Small intestine (tissue), 7 donors: Measurements from ENCODE around the gene C12orf76. TPM values are rescaled to one million over a fixed set of nuclear protein-coding genes. Genes with fewer than 3 reads are reported as not detected.
A peak's percentile ranks its signal among the peaks of the same experiment; 100 is the strongest.
"Not testable (repeated sequence)": the region's sequence is repeated elsewhere in the genome, so short reads cannot be mapped to it uniquely, and the experiment has no call there.

ENCODE experiments used
- DNase-seq, 2 donors: peaks; one replicate each; pipeline versions ENCODE4 v3.0.0 to v3.0.0-alpha.2; 2013
- FAIRE-seq: peaks from 2 replicates; lab custom pipeline; 2012; peaks lifted over from hg19 to GRCh38; lab: Jason Lieb, UNC
- H3K27ac ChIP-seq, 3 donors: one replicate each; pipeline ENCODE4 v1.5.1; 2013; ENCODE audit warnings: low read length in 2 of 3, mild to moderate bottlenecking in 2 of 3, control low read depth in 1 of 3, inconsistent platforms in 1 of 3, low read depth in 1 of 3, moderate library complexity in 1 of 3
- H3K27me3 ChIP-seq, 3 donors: one replicate each; pipeline ENCODE4 v1.6.1; 2013; ENCODE audit warnings: low read length in 3 of 3, inconsistent platforms in 1 of 3; ENCODE audit not compliant: control insufficient read depth in 3 of 3, insufficient read depth in 3 of 3
- H3K36me3 ChIP-seq, 3 donors: one replicate each; pipeline ENCODE4 v1.6.1; 2013; ENCODE audit warnings: low read length in 3 of 3, inconsistent platforms in 1 of 3, low read depth in 1 of 3, mild to moderate bottlenecking in 1 of 3, moderate library complexity in 1 of 3; ENCODE audit not compliant: control insufficient read depth in 3 of 3, insufficient read depth in 2 of 3
- H3K4me1 ChIP-seq, 3 donors: one replicate each; pipeline ENCODE4 v1.6.1; 2013; ENCODE audit warnings: low read length in 2 of 3, inconsistent platforms in 1 of 3, low read depth in 1 of 3, mild to moderate bottlenecking in 1 of 3, moderate library complexity in 1 of 3; ENCODE audit not compliant: control insufficient read depth in 3 of 3, insufficient read depth in 2 of 3
- H3K4me3 ChIP-seq, 3 donors: one replicate each; pipeline ENCODE4 v1.5.1; 2013; ENCODE audit warnings: low read length in 3 of 3, control low read depth in 1 of 3, inconsistent platforms in 1 of 3, low read depth in 1 of 3, mild to moderate bottlenecking in 1 of 3, moderate library complexity in 1 of 3
- H3K9me3 ChIP-seq, 2 donors: one replicate each; pipeline ENCODE4 v1.6.1; 2013; ENCODE audit warnings: low read depth in 1 of 2, low read length in 1 of 2; ENCODE audit not compliant: control insufficient read depth in 2 of 2, insufficient read depth in 1 of 2
- WGBS, 3 donors: extraction: QIAGEN DNeasy Blood & Tissue Kit; methylation state at CpG; one replicate each; pipeline ENCODE4 v1.1.7; 2013; 5-methylcytosine and 5-hydroxymethylcytosine counted together
- polyA plus RNA-seq, 4 donors: library from polyadenylated mRNA; stranded (reverse) in 3 of 4; unstranded in 1 of 4; fragments of 200-250 nt in 3 of 4; fragments of 120-200 nt in 1 of 4; gene quantifications; one replicate each; pipeline versions ENCODE4 v1.2.1 to v1.2.3, GENCODE V29; 2013
- donor health status: healthy with polysubstance abuse.
- donor health status: control.
- donor health status: control.
- donor health status: Bipolar disorder and iron deficiency.
- donor health status: healthy.

C12orf76 gene
- polyA plus RNA-seq, 4 donors = 5.4 to 32.4 (median 8.1) TPM

- Histone ChIP-seq H3K36me3 (peaks cover 20 to 38% (median 31%) of the 10 kb centered on the region in 3 donors), H3K4me3 (no peak overlapping the region), H3K27me3 (no peaks in the 10 kb centered on the region), H3K27ac (peak overlapping the region in 1 of 3 donors; percentile 29), H3K9me3 (no peaks in the 10 kb centered on the region), H3K4me1 (no peaks in the 10 kb centered on the region)
- DNase-seq = no peak
- FAIRE-seq = no peak
- 75 to 86% (median 84%) methylated on average over 5 of the region's 5 CpGs for WGBS, 3 donors
These were observed 25.0 kb downstream of the C12orf76 start for GRCh38 chr12:110023059-110023980.

GRCh38 chr12:110020956-110021355 lies 27.4 kb downstream of the C12orf76 start:
- 91% methylated on average over 4 of the region's 4 CpGs for WGBS, 3 donors
- Histone ChIP-seq H3K36me3 (peaks cover 15 to 38% (median 26%) of the 10 kb centered on the region in 3 donors), H3K27me3 (no peaks in the 10 kb centered on the region), H3K27ac (no peak overlapping the region), H3K9me3 (no peaks in the 10 kb centered on the region), H3K4me1 (no peaks in the 10 kb centered on the region), H3K4me3 (no peak overlapping the region)
- no peak for DNase-seq
- no peak for FAIRE-seq

GRCh38 chr12:110015132-110015531 lies 33.2 kb downstream of the C12orf76 start:
- Histone ChIP-seq H3K27ac (peak overlapping the region in 1 of 3 donors; percentile 37), H3K36me3 (peaks cover 8 to 28% (median 27%) of the 10 kb centered on the region in 3 donors)
- no peak for FAIRE-seq

GRCh38 chr12:110012659-110013058 lies 35.7 kb downstream of the C12orf76 start:
- H3K27ac ChIP-seq = peak overlapping the region in 2 of 3 donors; percentile 83 to 87
- no peaks in the 10 kb centered on the region for H3K9me3 ChIP-seq
- no peak overlapping the region for H3K4me3 ChIP-seq
- H3K36me3 ChIP-seq = peaks cover 2 to 19% (median 17%) of the 10 kb centered on the region in 3 donors
- peak in 1 of 2 donors; percentile 17 for DNase-seq
- H3K4me1 ChIP-seq = peaks cover 8 to 19% (median 9%) of the 10 kb centered on the region in 3 donors
- H3K27me3 ChIP-seq = no peaks in the 10 kb centered on the region
- WGBS, 3 donors = 73 to 82% (median 80%) methylated on average over 4 of the region's 4 CpGs
- no peak for FAIRE-seq

More at GRCh38 chr12:110015132-110015531, 33.2 kb downstream of the C12orf76 start:
- no peaks in the 10 kb centered on the region for H3K9me3 ChIP-seq
- H3K4me3 ChIP-seq = no peak overlapping the region
- DNase-seq = no peak
- H3K4me1 ChIP-seq = peaks cover 8 to 19% (median 9%) of the 10 kb centered on the region in 3 donors
- no peaks in the 10 kb centered on the region for H3K27me3 ChIP-seq
- WGBS, 3 donors = 48 to 75% (median 49%) methylated on average over 2 of the region's 2 CpGs

GRCh38 chr12:110012137-110012536 lies 36.2 kb downstream of the C12orf76 start:
- peak overlapping the region in 2 of 3 donors; percentile 83 to 87 for H3K27ac ChIP-seq
- H3K36me3 ChIP-seq = peaks cover 2 to 17% (median 17%) of the 10 kb centered on the region in 3 donors
- no peaks in the 10 kb centered on the region for H3K9me3 ChIP-seq
- H3K27me3 ChIP-seq = no peaks in the 10 kb centered on the region
- no peak overlapping the region for H3K4me3 ChIP-seq
- FAIRE-seq (no peak), DNase-seq (peak; percentile 40 to 89)
- H3K4me1 ChIP-seq = peaks cover 8 to 19% (median 9%) of the 10 kb centered on the region in 3 donors
- 63 to 69% (median 64%) methylated on average over 6 of the region's 6 CpGs for WGBS, 3 donors

- H3K4me3 ChIP-seq = no peak overlapping the region
- no peaks in the 10 kb centered on the region for H3K9me3 ChIP-seq
- H3K4me1 ChIP-seq = peaks cover 8 to 19% (median 9%) of the 10 kb centered on the region in 3 donors
- DNase-seq = peak; percentile 29 to 65
- 79 to 83% (median 82%) methylated on average over 13 of the region's 13 CpGs for WGBS, 3 donors
- H3K36me3 ChIP-seq = peaks cover 2 to 15% (median 12%) of the 10 kb centered on the region in 3 donors
- no peak for FAIRE-seq
- H3K27me3 ChIP-seq = no peaks in the 10 kb centered on the region
- H3K27ac ChIP-seq = peak overlapping the region in 2 of 3 donors; percentile 17 to 39
These were observed 37.2 kb downstream of the C12orf76 start for GRCh38 chr12:110010853-110011723.

- not testable (repeated sequence) for H3K27ac ChIP-seq, DNase-seq, H3K36me3 ChIP-seq, H3K9me3 ChIP-seq, FAIRE-seq, H3K4me3 ChIP-seq, H3K27me3 ChIP-seq
- WGBS, 3 donors = 77 to 91% (median 85%) methylated on average over 15 of the region's 15 CpGs
- H3K4me1 ChIP-seq = peaks cover 8 to 22% (median 9%) of the 10 kb centered on the region in 3 donors
These were observed 39.5 kb downstream of the C12orf76 start for GRCh38 chr12:110008681-110009398.
